Activated CD4-positive, alpha-beta T cell treated with anti-CD3 and anti-CD28 coated beads, Interleukin-2, amount 50 U/mL, for 24 hours (primary cell): Measurements from ENCODE around the gene PCDHA4.
"Not testable (repeated sequence)": the region's sequence is repeated elsewhere in the genome, so short reads cannot be mapped to it uniquely, and the experiment has no call there.

ENCODE experiments used
- DNase-seq, 2 donors: peaks; one replicate each; pipeline ENCODE4 v3.0.0-alpha.2; 2020; ENCODE audit warnings: low read depth in 1 of 2, low spot score in 1 of 2

PCDHA4 gene

GRCh38 chr5:140821375-140822280 is 14.8 kb downstream of the PCDHA4 start, which contains the start of gene PCDHA5:
Gene PCDHA5, plus strand, starts transcription at chr5:140821613.
- no peak for DNase-seq

GRCh38 chr5:140822281-140822629 is 15.4 kb downstream of the PCDHA4 start:
- DNase-seq: no peak

- DNase-seq: not testable (repeated sequence)
Measured at GRCh38 chr5:140822969-140823368, 16.1 kb downstream of the PCDHA4 start.

GRCh38 chr5:140823475-140823874 is 16.6 kb downstream of the PCDHA4 start:
- DNase-seq: no peak

- DNase-seq: no peak
Measured at GRCh38 chr5:140827704-140828361, 21.0 kb downstream of the PCDHA4 start, which contains the start of gene PCDHA6. Gene PCDHA6, plus strand, starts transcription at chr5:140827960. Its CDS starts 132 bp downstream, at chr5:140828092.

- no peak for DNase-seq
Measured at GRCh38 chr5:140828362-140828737, 21.5 kb downstream of the PCDHA4 start.

GRCh38 chr5:140829511-140830501 is 22.9 kb downstream of the PCDHA4 start:
- DNase-seq: not testable (repeated sequence)

GRCh38 chr5:140833993-140834392 is 27.1 kb downstream of the PCDHA4 start, which contains the start of gene PCDHA7:
Gene PCDHA7, plus strand, starts transcription at chr5:140834269. Its CDS starts 115 bp downstream, at chr5:140834384.
- DNase-seq: no peak

GRCh38 chr5:140834439-140835008 is 27.7 kb downstream of the PCDHA4 start:
- DNase-seq: not testable (repeated sequence)

- DNase-seq: no peak
Measured at GRCh38 chr5:140835622-140836510, 29.0 kb downstream of the PCDHA4 start.

GRCh38 chr5:140840978-140841962 is 34.4 kb downstream of the PCDHA4 start, which contains the start of gene PCDHA8:
Gene PCDHA8, plus strand, starts transcription at chr5:140841187. Its CDS starts 135 bp downstream, at chr5:140841322.
- no peak for DNase-seq

- no peak for DNase-seq
Measured at GRCh38 chr5:140842798-140843733, 36.2 kb downstream of the PCDHA4 start.

GRCh38 chr5:140848139-140849102 is 41.6 kb downstream of the PCDHA4 start, which contains the start of gene PCDHA9:
Gene PCDHA9, plus strand, starts transcription at chr5:140848382. Its CDS starts 114 bp downstream, at chr5:140848496.
- not testable (repeated sequence) for DNase-seq

- DNase-seq: not testable (repeated sequence)
Measured at GRCh38 chr5:140849831-140850634, 43.2 kb downstream of the PCDHA4 start.
